Measurements from ENCODE around the gene PDE11A.

DNA sequence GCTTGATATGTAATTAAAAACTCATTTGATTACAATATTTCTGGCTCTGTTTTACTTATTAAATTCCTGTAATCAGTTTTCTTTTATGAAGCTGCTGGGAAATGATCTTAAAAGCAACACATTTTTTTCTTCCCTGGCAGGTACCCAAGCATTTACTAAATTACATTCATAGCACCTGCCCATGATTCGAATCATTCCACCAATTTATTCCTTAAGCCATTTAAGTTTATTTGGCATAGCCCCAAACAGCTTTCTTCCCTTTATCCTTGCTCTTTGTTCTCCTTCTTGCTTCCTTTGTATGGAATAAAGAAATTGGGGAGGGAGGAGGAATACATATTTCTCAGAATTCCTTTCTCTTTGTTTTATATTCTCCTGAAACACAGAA, 438.7 kb downstream of the PDE11A start:
- TF ChIP-seq TAF1 (IDR thresholded peaks at IDR 0.05; ENCODE audit: low read depth, low read length) = no peak
- no peak for TF ChIP-seq POLR2A (IDR thresholded peaks at IDR 0.05; ENCODE audit: low read depth, low read length)
